Fibroblast of pulmonary artery (primary cell): ENCODE results near the gene C17orf78.
"Not testable (repeated sequence)": the region's sequence is repeated elsewhere in the genome, so short reads cannot be mapped to it uniquely, and the experiment has no call there.

ENCODE experiments used
- DNase-seq: peaks from one replicate; pipeline ENCODE4 v3.0.0-alpha.2; 2010; ENCODE audit warnings: low read depth
- H3K4me3 ChIP-seq: replicated peaks from 2 replicates; pipeline ENCODE4 v1.5.1; 2011; ENCODE audit warnings: low read depth, mild to moderate bottlenecking, control low read depth, low read length, moderate library complexity
- TF ChIP-seq, protein P1 (sequence below): IDR thresholded peaks from 2 replicates; pipeline ENCODE4 v1.5.1; 2011; ENCODE audit warnings: mild to moderate bottlenecking, control low read depth, low read length, inconsistent platforms; ENCODE audit errors: missing control alignments

C17orf78 gene

DNA sequence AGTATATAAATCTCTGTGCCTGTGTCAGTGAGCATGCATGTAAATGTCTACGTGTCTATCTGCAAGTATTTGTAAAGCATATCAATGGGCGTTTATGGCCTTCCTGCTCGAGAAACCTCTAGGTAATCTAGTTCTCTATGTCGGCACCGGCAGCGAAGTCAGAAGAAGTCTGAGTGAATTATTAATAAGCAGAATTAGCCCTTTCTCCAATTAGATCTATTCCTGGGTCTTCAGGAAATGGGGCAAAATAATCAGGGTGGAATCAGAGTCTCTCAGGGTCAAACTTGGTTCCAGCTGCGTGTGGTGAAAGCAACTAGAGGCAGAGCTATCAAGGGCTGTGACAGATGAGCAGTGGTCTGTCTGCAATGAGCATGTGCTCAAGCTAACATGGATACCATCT lies at the start of gene C17orf78:
TSS of gene C17orf78 (plus strand) at position 280 of the 400 bp plus-strand sequence. CDS start at position 388, 108 bp downstream.
- H3K4me3 ChIP-seq, result no peak within 1 kb of the TSS
- DNase-seq, result no peak
- TF ChIP-seq, protein P1, sequence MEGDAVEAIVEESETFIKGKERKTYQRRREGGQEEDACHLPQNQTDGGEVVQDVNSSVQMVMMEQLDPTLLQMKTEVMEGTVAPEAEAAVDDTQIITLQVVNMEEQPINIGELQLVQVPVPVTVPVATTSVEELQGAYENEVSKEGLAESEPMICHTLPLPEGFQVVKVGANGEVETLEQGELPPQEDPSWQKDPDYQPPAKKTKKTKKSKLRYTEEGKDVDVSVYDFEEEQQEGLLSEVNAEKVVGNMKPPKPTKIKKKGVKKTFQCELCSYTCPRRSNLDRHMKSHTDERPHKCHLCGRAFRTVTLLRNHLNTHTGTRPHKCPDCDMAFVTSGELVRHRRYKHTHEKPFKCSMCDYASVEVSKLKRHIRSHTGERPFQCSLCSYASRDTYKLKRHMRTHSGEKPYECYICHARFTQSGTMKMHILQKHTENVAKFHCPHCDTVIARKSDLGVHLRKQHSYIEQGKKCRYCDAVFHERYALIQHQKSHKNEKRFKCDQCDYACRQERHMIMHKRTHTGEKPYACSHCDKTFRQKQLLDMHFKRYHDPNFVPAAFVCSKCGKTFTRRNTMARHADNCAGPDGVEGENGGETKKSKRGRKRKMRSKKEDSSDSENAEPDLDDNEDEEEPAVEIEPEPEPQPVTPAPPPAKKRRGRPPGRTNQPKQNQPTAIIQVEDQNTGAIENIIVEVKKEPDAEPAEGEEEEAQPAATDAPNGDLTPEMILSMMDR, result no peak

DNA sequence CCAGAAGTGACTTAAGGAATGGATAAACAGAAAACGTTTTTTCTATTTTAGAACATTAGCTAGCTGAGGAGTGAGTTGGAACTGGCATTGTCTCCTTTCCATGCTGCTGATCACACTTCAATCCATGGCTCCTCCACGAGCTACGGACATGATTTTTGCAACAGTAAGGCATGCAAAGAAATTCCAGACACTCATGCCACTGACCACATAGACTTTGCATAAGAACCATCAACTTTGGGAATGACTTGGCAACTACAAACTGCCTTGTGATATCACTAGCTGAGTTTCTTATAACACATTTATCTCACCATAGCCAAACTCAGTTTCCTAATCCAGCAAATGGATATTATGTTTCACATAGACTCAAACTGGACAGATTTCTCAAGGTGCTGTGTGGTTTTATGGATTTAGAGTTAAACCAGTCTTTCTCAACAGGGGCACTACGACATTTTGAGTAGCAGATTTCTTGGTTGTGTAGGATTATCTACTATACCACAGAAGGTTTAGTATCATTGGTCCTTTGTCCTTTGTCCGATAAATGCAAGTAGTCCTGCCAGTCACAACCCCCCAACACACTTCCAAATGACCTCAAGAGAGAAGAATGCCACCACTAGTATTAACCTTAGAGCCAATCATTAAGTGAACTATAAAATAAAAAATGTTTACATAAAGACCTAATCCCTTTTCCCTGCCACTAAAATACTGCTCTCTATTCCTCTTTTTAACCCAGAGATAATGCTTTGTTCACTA lies 48.3 kb upstream of the C17orf78 start:
- peak; percentile 82 for DNase-seq
- no peak overlapping the region for H3K4me3 ChIP-seq
- TF ChIP-seq, protein P1, result no peak

DNA sequence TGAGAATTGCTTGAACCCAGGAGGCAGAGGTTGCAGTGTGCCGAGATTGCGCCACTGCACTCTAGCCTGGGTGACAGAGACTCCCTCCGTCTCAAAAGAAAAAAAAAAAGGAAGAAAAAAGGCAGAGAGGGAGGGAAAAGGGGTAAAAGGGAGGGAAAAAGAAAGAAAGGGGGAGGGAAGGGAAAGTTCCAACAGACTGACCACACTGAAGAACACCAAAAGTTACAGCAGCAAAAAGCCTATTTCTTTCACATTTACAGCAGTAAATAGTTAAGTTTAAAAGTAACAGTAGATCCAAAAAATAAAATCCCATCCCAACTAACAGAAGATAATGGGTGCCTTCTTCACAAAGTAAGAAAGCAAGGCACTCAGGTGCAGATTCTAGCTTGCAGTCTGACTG lies 36.9 kb upstream of the C17orf78 start:
- TF ChIP-seq, protein P1, result no peak
- no peak overlapping the region for H3K4me3 ChIP-seq
- no peak for DNase-seq

DNA sequence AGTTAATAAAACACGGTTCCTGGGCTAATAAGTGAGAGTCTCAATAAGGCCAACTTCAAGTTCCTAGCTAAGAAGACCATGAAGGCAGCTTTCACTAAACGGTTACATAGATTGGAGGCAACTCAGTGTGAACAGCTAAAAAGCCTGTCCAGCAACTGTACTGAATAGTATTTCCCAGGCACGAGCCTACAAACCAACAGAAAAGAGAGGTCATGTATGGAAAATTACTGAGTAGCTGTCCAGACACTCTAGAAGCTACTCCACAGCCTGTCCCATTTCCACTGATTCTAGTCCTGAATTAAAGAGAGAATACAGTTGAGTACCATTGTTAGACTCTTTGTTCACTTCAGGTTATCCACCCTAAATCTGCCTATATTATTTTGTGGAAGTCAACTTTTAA lies 36.5 kb upstream of the C17orf78 start:
- DNase-seq, result peak; percentile 10
- no peak overlapping the region for H3K4me3 ChIP-seq
- TF ChIP-seq, protein P1, result no peak

DNA sequence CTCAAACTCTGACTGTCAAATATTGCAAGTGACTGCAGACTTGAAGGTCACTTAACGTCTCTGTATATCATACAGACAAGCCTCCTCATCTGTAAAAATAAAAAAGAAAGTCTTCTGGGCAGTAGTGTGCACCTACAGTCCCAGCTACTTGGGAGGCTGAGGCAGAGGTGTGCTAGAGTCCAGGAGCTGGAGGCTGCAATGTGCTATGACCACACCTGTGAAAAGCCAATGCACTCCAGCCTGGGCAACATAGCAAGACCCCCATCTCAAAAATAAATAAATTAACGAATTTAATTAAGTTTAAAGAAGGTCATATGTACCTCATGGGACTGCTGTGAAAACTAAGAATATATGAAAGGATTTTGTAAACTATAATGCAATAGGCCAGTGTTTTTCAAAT lies 35.0 kb upstream of the C17orf78 start:
- DNase-seq, result no peak
- TF ChIP-seq, protein P1, result no peak
- no peak overlapping the region for H3K4me3 ChIP-seq

DNA sequence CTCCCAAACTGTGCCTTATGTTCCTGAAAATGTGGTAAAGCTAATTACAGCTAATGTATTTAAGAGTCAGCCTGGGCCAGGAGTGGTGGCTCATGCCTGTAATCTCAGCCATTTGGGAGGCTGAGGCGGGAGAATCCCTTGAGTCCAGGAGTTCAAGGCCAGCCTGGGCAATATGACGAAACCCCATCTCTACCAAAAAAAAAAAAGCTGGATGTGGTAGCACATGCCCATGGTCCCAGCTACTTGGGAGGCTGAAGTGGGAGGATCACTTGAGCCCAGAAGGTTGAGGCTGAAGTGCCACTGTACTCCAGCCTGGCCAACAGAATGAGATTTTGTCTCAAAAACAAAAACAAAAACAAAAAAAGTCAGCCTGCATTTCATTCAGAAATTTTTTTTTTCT lies 33.2 kb upstream of the C17orf78 start:
- TF ChIP-seq, protein P1, result no peak
- DNase-seq, result no peak
- H3K4me3 ChIP-seq, result no peak overlapping the region

DNA sequence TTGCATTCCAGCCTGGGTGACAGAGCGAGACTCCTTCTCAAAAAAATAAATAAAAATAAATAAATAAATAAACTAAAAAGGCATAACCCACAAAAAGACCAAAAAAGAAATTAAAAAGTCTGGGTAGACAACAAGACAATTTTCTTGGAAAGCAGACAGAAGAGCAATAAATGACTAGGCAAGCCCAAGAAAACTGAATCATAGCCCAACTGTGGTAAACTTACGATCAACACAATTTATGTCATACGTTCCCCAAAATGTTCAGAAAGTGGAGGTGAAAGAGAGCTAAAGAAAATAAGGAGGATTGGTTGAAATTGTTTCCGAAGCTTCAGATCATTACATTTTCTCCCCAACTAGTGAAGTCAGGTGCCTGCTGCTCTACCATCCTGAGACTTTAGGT lies 31.3 kb upstream of the C17orf78 start:
- DNase-seq, result no peak

DNA sequence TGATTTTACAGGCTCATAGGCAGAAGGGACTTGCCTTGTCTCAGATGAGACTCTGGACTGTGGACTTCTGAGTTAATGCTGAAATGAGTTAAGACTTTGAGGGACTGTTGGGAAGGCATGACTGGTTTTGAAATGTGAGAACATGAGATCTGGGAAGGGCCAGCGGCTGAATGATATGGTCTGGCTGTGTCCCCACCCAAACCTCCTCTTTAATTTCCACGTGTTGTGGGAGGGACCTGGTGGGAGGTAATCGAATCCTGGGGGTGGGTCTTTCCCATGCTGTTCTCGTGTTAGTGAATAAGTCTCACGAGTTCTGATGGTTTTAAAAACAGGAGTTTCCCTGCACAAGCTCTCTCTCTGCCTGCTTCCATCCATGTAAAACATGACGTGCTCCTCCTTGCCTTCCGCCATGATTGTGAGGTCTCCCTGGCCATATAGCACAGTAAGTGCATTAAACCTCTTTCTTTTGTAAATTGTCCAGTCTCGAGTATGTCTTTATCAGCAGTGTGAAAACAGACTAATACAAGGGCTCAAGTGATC lies 28.9 kb upstream of the C17orf78 start:
- not testable (repeated sequence) for H3K4me3 ChIP-seq, DNase-seq

More for the DNA sequence above, 31.3 kb upstream of the C17orf78 start:
- H3K4me3 ChIP-seq, result no peak overlapping the region
- TF ChIP-seq, protein P1, result no peak

DNA sequence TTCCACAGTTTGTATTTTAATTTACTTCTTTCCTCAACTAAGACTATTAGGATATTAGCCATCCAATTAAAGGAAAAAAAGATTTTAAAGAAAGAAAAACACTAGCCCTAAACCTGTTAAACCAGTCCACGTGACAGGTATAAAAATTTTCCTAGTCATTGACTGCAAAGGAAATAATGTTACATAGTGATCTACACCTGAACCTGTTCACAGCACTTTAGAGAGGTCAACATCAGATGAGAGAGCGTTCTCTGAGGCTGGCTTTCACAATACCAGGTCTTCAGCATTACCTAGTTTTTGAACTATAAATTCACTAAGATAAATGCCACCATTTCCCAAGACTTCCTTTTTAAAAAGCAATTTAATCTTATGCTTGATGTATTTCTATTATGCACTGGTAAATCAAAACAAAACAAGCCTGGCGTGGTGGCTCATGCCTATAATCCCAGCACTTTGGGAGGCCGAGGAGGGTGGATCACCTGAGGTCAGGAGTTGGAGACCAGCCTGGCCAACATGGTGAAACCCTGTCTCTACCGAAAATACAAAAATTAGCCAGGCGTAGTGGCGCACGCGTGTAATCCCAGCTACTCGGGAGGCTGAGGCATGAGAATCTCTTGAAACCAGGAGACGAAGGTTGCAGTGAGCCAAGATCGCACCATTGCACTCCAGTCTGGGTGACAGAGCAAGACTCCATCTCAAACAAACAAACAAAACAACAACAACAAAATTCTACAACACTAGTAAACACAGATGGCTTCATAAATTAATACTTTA lies 18.8 kb upstream of the C17orf78 start:
- not testable (repeated sequence) for DNase-seq
- H3K4me3 ChIP-seq, result peak overlapping the region; percentile 94
